GM19468 (cell line): Measurements from ENCODE around the gene DCLK2.

Experiments used
- ATAC-seq: cut with Tn5 transposase; IDR thresholded peaks from one replicate; pipeline ENCODE4 v1.9.1; 2021; ENCODE audit warnings: mild to moderate bottlenecking, moderate library complexity, moderate number of reproducible peaks; ENCODE audit not compliant: unreplicated experiment; ENCODE audit errors: extremely low read depth

Gene DCLK2

DNA sequence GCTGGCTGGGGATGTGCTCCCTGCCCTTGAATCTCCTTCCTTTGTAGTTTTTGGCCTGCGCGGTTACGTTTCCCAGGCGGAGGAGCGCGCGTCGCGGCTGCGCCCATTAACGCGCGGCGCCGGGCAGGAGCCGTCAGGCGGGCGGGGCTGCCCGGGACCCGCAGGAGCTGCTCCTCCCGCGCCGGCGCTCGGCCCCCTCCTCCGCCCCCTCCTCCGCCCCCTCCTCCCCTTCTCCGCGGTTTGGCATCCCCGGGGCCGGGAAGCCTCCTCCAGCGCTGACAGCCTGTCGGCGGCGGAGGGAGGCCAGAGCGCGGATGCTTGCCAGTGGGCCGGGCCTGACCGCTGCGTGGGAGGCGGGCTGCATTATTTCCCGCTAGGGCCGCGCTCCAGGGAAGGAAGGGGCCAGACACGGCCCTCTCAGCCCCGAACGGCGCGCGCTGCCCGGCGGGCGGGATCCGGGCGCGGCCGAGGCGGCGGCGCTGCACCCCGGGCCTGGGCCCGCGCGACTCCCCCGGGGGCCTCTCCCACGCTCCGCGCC is at the start of gene DCLK2:
Gene DCLK2, plus strand, starts transcription at position 405 of the 538 bp plus-strand sequence. CDS start 583 bp downstream, outside the sequence.
- ATAC-seq, result no peak

DNA sequence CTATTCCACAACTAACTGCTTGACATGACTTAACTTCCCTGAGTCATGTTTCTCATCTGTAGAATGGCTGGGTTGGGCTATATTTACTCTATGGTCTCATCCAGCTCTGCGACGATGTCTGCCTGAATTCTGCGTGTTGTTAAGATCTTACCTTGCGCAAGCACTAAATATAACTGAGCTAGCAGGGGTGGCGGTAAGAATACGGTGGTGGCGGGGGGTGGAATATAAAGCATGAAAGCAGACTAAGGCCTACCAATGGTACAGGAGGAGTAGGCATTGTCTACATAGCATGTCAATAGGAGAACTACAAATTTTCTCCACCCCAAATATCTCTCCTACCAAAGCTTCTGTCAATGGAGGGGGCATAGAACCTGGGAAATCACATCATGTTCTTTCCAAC is 45.7 kb upstream of the DCLK2 start:
- no peak for ATAC-seq

DNA sequence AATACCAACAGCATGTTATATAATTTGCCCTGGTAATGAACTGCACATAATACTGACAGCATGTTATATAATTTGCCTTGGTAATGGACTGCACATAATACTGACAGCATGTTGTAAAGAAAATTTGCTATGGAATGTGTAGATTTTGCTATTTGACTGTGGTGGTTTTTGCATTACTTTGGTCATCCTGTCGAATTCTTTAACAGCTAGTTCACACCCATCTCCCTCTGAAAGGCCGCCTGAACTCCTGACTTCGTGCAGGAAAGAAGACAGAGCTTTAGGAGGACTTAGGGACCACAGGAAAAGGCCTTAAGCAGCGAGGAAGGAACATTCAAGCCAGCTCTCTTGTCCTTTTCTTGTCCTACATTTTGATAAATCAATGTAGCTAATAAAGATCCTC is 45.2 kb upstream of the DCLK2 start:
- no peak for ATAC-seq

DNA sequence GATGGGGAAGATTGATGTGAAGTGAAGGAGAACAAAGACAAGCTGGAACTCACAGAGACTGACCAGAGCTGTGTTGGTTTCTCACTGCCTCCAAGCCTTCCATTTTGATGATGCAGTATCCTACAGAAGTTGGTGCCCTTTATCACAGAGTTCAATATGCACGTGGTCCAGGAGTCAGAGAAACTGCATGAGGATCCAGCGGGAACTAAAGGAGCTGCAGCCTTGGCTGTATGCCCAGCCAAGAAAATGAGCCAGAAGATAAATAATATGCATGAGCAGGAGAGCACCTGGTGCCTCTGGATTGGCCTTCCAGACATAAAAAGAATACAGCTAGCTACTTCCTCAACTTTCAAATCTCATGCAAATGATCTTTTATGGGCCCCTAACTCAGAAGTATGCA is 44.3 kb upstream of the DCLK2 start:
- no peak for ATAC-seq

DNA sequence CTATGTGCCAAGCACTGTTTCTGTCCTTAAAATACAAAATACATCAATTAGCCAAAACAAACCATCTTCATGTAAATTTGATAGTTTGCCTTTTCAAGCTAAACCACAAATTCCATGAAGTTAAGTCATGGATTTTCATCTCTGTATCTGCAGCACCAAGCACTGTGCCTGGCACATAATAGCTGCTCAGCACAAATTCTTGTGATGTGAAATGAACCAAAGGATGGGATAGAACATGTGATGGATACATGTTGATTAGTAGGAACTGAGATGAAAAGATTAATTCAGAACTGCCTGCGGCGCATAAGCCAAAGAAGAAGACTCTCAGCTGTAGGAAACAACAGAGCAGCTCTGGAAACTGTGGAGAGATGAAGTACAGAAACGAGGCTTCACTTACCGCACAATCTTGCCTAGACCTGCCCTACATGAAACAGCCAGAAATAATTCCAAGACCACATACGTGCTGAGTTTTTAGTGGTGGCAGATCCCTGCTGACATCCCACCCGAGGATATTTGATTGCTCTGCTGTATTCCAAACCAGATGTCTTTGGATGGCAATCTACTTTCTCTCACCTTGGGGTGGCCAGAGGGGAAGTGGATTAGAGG is 40.9 kb upstream of the DCLK2 start:
- ATAC-seq, result no peak

DNA sequence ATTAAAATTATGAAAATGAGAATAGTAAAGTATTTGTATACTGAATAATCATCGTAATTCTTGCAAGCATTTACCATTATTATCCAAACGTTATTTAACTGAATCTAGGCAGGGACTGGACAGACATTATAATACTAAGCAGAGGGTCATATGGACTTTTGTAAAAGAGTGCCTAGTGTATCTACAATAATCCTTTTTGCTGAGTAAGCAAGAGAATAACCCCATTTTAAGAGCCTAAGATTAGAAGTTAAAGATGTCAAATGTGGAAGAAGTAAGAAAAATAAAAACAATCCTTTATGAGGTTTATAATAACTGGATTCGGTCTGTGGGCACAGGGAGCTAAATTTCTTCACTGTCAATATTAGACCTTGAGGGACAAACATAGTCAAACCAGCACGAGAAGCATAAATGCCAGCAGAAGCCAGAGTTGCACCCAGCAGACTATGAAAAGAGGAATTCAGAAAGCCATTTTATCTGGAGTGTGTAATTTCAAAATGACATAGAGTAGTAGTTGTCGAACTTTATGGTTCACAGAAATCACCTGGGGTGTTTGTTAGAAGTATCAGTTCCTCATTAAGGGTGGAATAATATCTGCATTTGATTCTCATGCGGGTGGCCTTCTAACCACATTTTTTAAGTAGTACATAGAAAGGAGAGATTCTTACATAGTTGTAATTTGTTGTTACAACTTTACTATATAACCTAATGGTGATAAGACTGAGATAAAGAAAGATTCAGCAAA is 39.7 kb upstream of the DCLK2 start:
- ATAC-seq, result peak; percentile 82

DNA sequence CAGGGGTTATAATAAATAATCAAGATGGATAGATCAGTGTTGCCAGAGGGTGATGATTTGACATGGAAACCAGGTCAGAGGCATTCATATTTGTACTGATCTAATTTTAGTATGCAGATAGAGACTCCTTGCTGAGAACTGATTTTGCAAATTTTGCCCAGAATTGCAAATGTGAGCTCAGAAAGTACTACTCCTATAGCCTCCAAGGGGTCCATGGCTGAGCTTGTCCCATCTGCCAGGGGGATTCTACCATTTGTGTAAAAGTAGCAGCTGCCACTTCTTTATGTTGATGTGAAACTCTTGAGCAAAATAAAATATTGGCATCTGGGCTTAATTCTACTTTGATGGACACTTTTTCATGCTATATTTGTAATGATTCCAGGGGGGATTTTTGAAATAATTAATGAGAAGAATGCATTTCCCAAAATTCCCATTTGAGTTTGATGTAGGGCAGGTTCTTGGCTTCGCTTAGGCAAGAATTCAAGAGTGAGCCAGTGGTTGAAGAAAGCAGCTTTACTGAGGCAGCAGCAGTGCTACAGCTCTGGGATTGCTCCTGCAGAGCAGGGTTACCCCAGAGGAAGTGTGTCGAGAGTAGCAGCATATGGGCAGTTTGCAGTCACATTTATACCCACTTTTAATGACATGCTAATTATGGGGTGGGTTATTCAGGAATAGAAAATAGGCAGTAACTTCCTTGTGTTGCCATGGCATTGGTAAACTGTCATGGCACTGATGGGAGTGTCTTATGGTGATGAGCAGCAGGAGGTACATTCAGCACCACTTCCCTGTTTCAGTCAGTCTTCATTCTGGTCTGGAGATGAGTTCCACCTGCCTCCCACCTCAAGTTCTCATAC is 38.7 kb upstream of the DCLK2 start:
- ATAC-seq, result no peak

DNA sequence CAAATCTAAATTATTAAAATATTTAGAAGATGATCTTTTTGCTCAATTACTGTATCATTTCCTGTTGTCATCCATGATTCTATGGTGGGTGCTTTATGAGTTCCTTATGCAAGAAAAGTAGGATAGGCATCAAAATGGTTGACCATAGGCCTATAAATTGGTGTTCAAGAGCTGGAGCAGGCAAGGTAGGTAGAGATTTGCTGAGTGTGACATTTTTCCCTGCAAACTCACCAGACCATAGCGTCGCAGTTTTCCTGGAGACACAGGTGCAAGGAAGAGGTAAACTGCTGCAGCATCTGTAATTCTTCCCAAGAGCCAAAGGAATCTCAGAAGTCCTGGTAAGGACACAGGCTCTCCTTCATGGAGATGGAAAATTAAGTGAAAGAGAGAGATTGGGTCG is 33.7 kb upstream of the DCLK2 start:
- ATAC-seq, result no peak

DNA sequence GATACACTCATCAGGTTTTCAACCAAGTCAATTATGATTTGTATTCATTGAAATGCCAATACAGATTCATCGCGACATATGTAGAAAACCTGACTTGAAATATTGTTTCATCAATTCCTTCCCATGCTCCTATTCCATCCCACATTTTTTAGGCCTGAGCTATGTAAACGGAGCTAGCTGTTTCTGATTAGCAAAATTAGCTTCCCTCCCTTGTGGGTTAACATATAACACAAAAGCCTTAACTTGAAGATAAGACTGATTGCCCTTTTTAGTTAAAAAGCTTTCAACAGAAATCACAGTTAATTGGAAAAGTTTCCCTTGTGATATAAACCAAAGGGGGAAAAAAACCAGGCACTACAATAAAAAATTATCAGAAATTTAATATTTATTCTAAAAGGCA is 32.8 kb upstream of the DCLK2 start:
- no peak for ATAC-seq

DNA sequence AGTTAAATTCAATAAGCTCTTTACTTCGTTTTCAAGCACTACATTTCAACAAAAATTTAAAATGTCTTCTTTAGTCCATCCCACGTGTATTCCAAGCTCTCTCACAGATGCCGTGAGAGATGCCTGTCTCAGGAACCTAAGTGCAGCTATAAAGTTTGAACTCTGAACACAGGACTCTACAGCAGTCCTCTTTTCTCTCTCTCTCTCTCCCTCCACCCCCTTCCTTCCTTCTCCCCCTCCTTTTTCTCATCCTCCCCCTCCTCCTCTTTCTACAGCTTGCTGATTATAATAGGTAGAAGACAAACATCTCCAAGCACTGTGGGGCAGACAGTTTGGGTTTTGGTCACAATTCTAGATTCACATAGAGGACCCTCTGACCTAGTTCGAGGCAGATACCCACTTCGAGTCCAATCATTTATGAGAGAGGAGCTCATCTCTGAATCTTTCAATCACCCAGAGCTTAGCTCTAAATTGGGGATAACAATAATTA is 31.5 kb upstream of the DCLK2 start:
- no peak for ATAC-seq

DNA sequence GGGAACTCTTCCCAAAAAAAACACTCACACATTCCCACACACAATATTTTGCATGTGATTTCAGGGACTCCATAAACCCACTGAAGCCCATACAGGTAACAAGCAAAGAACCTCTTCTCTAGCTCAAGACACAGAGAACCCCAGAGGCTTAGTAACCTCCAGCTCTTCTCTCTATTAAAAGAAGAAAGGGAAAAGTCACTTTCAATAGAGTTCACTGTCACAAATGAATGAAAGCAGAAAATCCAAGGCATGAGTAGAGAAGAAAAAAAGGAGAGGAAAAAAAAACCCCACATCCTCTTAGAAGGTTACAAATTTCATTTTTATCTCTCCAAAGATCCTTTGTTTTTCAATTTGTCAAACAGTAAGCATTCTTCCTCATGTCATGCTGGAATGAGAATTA is 30.7 kb upstream of the DCLK2 start:
- ATAC-seq, result no peak

DNA sequence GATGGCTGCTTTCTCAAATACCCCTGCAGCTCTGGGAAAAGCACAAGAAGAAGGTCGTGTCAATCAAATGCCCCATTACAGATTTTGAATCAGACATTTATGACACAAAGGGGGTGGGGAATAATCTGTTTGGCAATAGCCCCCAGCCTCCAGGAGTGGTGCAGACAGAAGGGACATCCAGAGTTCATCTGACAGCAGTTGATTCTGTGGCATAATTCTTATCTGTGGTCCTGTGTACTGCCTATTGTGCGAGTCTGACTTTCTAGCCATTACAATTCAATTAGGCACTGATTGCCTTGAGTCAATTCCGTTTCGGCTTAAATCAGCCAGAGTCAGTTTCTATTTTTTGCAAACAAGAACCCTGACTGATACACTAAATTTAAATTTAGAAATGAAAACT is 28.6 kb upstream of the DCLK2 start:
- no peak for ATAC-seq

DNA sequence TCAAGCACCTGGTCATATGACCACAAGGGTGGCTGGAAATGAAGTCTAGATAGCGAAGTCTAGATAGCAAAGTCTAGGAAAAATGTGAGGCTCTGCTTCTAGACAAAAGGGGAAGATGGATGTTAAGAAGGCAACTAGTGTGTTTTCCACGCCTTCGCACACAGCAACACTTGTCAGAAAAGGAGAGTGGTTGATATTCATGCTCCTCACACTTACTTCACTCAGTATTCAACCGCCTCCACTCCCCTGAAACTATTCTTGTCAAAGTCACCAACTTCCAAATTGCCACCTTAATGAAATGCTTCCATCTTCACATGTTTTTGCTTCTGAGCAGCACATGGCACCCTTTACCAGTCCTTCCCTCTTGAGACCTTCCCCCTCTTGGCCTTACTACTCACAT is 27.7 kb upstream of the DCLK2 start:
- ATAC-seq, result no peak

DNA sequence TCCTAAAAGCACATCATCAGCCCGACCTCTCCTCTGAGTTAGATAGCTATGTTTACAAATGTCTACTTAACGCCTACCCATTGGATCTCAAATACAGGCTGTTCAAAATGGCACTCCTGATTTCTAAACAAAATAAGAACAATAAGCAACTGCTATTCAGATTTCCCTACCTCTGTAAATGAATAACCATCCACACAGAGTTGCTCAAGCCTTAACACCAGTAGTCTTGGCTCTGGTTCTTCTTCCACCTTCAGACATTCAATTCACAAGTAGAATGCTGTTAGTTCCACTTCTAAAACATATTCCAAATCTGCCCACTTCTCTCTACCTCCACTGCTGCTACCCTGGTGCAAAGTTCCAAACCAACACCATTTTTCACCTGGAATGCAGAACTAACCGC is 27.1 kb upstream of the DCLK2 start:
- no peak for ATAC-seq

DNA sequence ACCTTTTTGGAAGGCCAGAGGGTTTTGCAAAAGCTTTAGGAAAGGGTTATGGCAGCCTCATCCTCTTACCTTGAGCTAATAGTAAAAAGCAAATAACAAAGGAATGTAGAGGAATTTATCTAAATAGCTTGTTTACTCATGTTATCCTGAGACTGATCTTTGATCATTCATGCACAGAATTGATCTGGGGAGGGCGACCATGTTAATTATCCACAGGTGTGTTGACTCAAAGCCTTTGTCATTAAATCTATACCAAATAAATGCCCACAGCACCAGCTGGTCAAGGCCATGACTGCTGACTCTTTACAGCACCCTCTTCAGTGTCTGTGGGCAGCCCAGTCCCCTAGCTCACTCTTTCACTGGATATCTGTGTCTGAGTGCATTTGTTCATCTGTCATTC is 22.8 kb upstream of the DCLK2 start:
- no peak for ATAC-seq

DNA sequence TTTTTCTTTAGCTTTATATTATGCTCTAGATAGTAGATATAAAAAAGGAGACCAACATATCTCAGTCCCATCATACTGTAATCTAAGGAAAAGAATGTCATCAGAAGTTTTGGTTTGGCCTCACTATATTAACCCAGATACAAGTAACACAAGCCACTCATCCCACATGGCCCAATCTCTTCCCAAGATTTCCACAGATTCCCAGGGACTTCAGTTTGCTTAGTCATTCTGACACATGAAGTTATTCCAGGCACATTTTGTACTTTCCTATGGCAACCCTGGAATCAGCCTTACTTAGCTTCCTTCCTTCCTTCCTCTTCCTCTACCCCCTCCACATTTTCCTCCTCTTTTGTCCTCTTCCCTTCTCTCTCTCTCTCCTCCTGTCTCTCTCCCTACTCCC is 21.7 kb upstream of the DCLK2 start:
- no peak for ATAC-seq

DNA sequence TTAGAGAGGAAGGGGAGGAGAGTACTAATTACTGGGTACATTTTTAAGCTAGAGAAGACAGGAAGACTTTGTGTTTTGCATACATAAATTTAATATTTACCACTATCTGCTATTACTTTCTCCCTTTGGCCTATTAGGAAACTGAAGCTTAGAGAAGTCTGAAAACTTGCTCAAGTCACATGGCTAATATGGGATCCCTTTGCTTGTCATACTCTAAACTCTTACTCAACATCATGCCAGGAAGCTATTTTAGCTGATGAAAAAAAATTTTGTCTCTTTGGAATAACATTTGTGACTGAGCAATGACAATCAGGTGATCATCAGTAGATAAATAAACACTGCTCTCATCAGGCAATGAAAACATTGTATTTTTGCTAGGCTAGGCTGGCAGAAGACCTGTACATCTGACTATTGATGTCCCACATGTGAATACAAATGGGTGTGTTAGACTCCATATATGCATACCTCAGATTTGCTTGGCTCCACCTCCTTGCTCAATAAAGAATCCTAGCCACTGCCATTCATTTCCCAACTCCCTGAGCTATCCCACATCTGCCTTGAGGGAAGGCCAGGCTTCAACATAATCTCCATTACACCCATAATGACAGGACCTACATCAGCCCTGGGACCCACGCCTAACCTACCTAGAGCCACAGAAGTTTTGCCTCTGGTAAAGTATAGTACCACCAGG is 17.0 kb upstream of the DCLK2 start:
- ATAC-seq, result no peak

DNA sequence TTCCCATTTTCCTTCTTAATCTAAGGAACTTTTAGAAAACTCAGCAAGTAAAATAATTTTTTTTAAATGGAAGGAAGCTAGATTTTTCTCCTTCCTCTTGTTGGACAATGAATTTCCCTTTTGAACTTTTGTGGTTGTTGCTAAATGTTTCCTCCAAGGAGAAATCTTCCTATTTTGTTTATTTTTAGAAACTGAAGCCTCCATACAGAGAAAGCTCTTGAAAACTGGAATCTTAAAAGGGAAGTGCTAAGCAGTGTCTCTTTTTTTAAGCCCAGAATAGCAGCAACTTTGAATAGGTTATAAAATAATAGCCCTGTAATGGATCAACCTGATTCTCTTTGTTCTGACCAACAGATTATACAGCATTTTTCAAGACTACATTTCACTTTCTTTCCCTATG is 15.1 kb upstream of the DCLK2 start:
- no peak for ATAC-seq

DNA sequence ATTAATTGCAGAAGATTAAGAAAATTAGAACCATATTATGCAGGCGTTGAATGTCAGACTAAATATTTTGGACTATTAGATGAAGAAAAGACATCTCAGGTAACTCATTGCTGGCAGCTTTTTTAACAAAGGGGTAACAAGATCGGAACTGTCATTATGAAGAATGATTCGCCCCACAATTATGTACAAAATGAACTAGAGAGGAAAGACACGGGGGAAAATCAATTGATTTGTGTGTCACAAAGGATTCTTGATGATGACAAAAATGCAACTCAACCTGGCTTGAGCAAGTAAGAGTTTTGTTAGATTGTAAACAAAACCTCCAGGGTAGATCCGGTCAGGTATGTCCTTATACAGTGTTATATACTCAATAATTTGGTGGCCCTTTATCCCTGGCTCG is 12.5 kb upstream of the DCLK2 start:
- no peak for ATAC-seq

DNA sequence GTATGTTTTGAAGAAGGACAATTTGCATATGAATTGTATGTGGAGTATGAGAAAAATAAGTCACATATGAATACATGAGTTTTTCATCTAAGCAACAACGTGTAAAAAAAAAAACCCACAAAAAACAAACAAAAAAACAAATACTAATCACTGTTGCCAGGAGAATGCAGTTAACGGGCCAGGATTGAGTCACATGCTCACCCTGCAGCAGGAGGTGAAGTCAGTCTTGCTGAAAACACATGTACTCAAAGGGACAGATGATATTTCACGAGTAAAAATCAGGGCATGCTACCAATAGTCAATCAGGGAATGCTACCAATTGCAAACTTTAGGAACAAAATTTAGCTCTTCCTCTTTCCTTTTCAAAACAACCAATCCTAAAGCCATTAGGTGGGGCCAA is 10.4 kb upstream of the DCLK2 start:
- ATAC-seq, result no peak
